HepG2 (cell line): ENCODE data around the gene HBA2. TPM values are rescaled to one million over a fixed set of nuclear protein-coding genes. Genes with fewer than 3 reads are reported as not detected.
A peak's percentile ranks its signal among the peaks of the same experiment; 100 is the strongest.

Experiments
- AHR ChIP-seq: IDR thresholded peaks from 2 replicates; pipeline ENCODE4 v1.6.1; 2018; ENCODE audit warnings: missing genetic modification reagents, missing compliant biosample characterization
- ARID2 ChIP-seq: sonication (generic); formaldehyde crosslinking; IDR thresholded peaks from 2 replicates; pipeline ENCODE4 v1.8.1; 2022; ENCODE audit warnings: mild to moderate bottlenecking, missing genetic modification reagents, borderline replicate concordance
- ARNT ChIP-seq: fragments of 450-650 bp; IDR thresholded peaks from 2 replicates; pipeline ENCODE4 v1.6.1; 2017
- CBX5 ChIP-seq: sonication (generic); formaldehyde crosslinking; IDR thresholded peaks from 2 replicates; pipeline ENCODE4 v1.4.0; 2020; ENCODE audit warnings: missing genetic modification reagents, borderline replicate concordance
- ERF ChIP-seq: IDR thresholded peaks from 2 replicates; pipeline ENCODE4 v1.6.1; 2018; ENCODE audit warnings: missing biosample characterization, missing genetic modification reagents
- IKZF1 ChIP-seq: fragments of 450-650 bp; IDR thresholded peaks from 2 replicates; pipeline ENCODE4 v1.7.1; 2016
- KLF16 ChIP-seq, 2 experiments: sonication (generic) in 1 of 2; formaldehyde crosslinking in 1 of 2; IDR thresholded peaks; 2 replicates each; pipeline versions ENCODE4 v1.6.1 to v1.8.0; 2016 to 2023; ENCODE audit warnings: missing genetic modification reagents in 2 of 2, missing compliant biosample characterization in 1 of 2
- MATR3 ChIP-seq: sonication (generic); formaldehyde crosslinking; IDR thresholded peaks from 2 replicates; pipeline ENCODE4 v1.4.0; 2020; ENCODE audit warnings: missing genetic modification reagents
- NONO ChIP-seq, 2 experiments: fragments of 450-650 bp in 1 of 2; sonication (generic) in 1 of 2; formaldehyde crosslinking in 1 of 2; IDR thresholded peaks in 1 of 2; conservative IDR thresholded peaks in 1 of 2; 2 replicates each; pipeline versions ENCODE4 v1.6.1 to v1.8.0; 2017 to 2022; ENCODE audit warnings: mild to moderate bottlenecking in 1 of 2, missing genetic modification reagents in 1 of 2, moderate library complexity in 1 of 2
- NR2F1 ChIP-seq, 2 experiments: fragments of 450-650 bp in 1 of 2; formaldehyde crosslinking in 1 of 2; IDR thresholded peaks; 2 replicates each; pipeline versions ENCODE4 v1.5.0 to v1.6.1; 2016 to 2020; ENCODE audit warnings: mild to moderate bottlenecking in 1 of 2, missing compliant biosample characterization in 1 of 2, missing genetic modification reagents in 1 of 2, moderate library complexity in 1 of 2
- SRF ChIP-seq: IDR thresholded peaks from 2 replicates; pipeline ENCODE4 v1.6.1; 2011; ENCODE audit warnings: mild to moderate bottlenecking, low read depth, low read length, moderate library complexity
- SYNCRIP ChIP-seq: fragments of 200-400 bp; formaldehyde crosslinking; IDR thresholded peaks from 2 replicates; pipeline ENCODE4 v1.6.1; 2018; ENCODE audit warnings: mild to moderate bottlenecking, low read depth, low read length; ENCODE audit not compliant: insufficient read depth
- TMF1 ChIP-seq: sonication (generic); formaldehyde crosslinking; IDR thresholded peaks from 2 replicates; pipeline ENCODE4 v1.8.1; 2022; ENCODE audit warnings: low read depth, missing genetic modification reagents
- ZBTB20 ChIP-seq: sonication (generic); formaldehyde crosslinking; IDR thresholded peaks from 2 replicates; pipeline ENCODE4 v1.8.1; 2023; ENCODE audit warnings: missing genetic modification reagents, low read depth, mild to moderate bottlenecking, borderline replicate concordance
- ZFP36L1 ChIP-seq: sonication (generic); formaldehyde crosslinking; IDR thresholded peaks from 2 replicates; pipeline ENCODE4 v1.8.0; 2022; ENCODE audit warnings: mild to moderate bottlenecking, missing genetic modification reagents, moderate library complexity
- ZFY ChIP-seq: sonication (generic); formaldehyde crosslinking; IDR thresholded peaks from 2 replicates; pipeline ENCODE4 v1.4.0; 2020; ENCODE audit warnings: missing genetic modification reagents
- ZNF143 ChIP-seq: sonication (generic); formaldehyde crosslinking; IDR thresholded peaks from 2 replicates; pipeline ENCODE4 v1.4.0; 2020; ENCODE audit warnings: missing genetic modification reagents
- ZNF30 ChIP-seq: sonication (generic); formaldehyde crosslinking; IDR thresholded peaks from 2 replicates; pipeline ENCODE4 v1.5.0; 2020; ENCODE audit warnings: mild to moderate bottlenecking, missing genetic modification reagents
- ZNF446 ChIP-seq: sonication (generic); formaldehyde crosslinking; IDR thresholded peaks from 2 replicates; pipeline ENCODE4 v1.5.0; 2020; ENCODE audit warnings: mild to moderate bottlenecking, missing genetic modification reagents
- ZNF644 ChIP-seq: IDR thresholded peaks from 2 replicates; pipeline ENCODE4 v1.6.1; 2016; ENCODE audit warnings: low read depth
- ZNF792 ChIP-seq: IDR thresholded peaks from 2 replicates; pipeline ENCODE4 v1.6.1; 2016
- polyA plus RNA-seq, 8 experiments: library from polyadenylated mRNA; depleted of rRNA in 3 of 8; stranded (reverse) in 7 of 8; unstranded in 1 of 8; fragments of >200 nt; fragmentation: Illumina TruSeq in 4 of 8; extraction: Trizol in 4 of 8; gene quantifications; 2 replicates each; pipeline versions ENCODE4 v1.2.1 to v1.2.3, GENCODE V29; 2011 to 2016; ENCODE audit warnings: low read depth in 4 of 8, missing spikeins in 1 of 8, mixed read lengths in 1 of 8; ENCODE audit not compliant: insufficient read depth in 1 of 8
- total RNA-seq, 5 experiments: library from RNA; depleted of rRNA; stranded (reverse); fragments of >200 nt; fragmentation: Illumina TruSeq; extraction: Trizol; gene quantifications; 2 replicates each; pipeline ENCODE4 v1.2.3, GENCODE V29; 2016; ENCODE audit warnings: low read depth in 1 of 5
- TF ChIP-seq, protein P1 (sequence below): IDR thresholded peaks from 2 replicates; pipeline ENCODE4 v1.6.1; 2016; ENCODE audit warnings: low read depth, missing genetic modification reagents, missing compliant biosample characterization
- TF ChIP-seq, protein P2 (sequence below): IDR thresholded peaks from 2 replicates; pipeline ENCODE4 v1.6.1; 2016; ENCODE audit warnings: missing compliant biosample characterization, missing genetic modification reagents, borderline replicate concordance
- TF ChIP-seq, protein P3 (sequence below): sonication (generic); formaldehyde crosslinking; IDR thresholded peaks from 2 replicates; pipeline ENCODE4 v1.5.0; 2020; ENCODE audit warnings: missing genetic modification reagents

The HBA2 gene
- total and polyA plus RNA-seq, 2 of the 13 experiments (the other 11 are each of a cell fraction or from before 2014, with no cell fraction given) = not detected

DNA sequence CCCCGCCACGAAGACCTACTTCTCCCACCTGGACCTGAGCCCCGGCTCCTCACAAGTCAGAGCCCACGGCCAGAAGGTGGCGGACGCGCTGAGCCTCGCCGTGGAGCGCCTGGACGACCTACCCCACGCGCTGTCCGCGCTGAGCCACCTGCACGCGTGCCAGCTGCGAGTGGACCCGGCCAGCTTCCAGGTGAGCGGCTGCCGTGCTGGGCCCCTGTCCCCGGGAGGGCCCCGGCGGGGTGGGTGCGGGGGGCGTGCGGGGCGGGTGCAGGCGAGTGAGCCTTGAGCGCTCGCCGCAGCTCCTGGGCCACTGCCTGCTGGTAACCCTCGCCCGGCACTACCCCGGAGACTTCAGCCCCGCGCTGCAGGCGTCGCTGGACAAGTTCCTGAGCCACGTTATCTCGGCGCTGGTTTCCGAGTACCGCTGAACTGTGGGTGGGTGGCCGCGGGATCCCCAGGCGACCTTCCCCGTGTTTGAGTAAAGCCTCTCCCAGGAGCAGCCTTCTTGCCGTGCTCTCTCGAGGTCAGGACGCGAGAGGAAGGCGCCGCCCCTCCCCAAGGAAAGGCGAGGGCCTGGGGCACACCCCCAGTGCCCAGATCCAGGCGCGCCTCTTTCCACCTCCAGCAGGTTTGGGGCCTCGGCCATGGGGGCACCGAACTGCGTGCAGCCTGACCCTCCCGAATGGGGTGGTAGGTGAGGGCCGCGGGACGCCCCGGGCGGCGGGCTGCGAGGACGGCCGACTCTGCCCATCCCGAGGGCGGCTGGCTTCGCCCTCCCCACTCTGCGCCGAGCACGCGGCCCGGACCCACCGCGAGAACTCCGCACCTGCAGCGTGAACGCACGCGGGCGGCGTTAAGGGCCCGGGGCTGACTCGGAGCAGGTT lies 8.2 kb downstream of the HBA2 start (continued):
- TF ChIP-seq CBX5 (peak; percentile 88), NONO (IDR thresholded peaks at IDR 0.05) (no peak), NONO (CRISPR knock-in tag; conservative IDR thresholded peaks at IDR 0.05) (peak; percentile 99), ERF (CRISPR knock-in tag) (peak; percentile 98), ZFY (peak; percentile 94), AHR (CRISPR knock-in tag) (peak; percentile 98), ZNF792 (CRISPR knock-in tag) (peak; percentile 92), ZNF143 (CRISPR knock-in tag) (0 out of 2 replicates have a peak, but pooled peaks have one; percentile 52), MATR3 (CRISPR knock-in tag) (no peak), KLF16 (CRISPR knock-in tag; IDR thresholded peaks at IDR 0.05) (peak; percentile 93 to 96), ARID2 (CRISPR knock-in tag) (peak; percentile 97), ZNF446 (CRISPR knock-in tag) (peak; percentile 97), SYNCRIP (no peak), ZFP36L1 (CRISPR knock-in tag) (peak; percentile 99), SRF (no peak), ZBTB20 (CRISPR knock-in tag) (peak; percentile 89; the same call in 1 of the 2 replicates), ZNF30 (CRISPR knock-in tag) (peak; percentile 99), TMF1 (peak; percentile 96), ZNF644 (CRISPR knock-in tag) (no peak), NR2F1 (CRISPR knock-in tag; IDR thresholded peaks at IDR 0.05) (no peak), IKZF1 (no peak), ARNT (no peak)
- TF ChIP-seq, protein P1, sequence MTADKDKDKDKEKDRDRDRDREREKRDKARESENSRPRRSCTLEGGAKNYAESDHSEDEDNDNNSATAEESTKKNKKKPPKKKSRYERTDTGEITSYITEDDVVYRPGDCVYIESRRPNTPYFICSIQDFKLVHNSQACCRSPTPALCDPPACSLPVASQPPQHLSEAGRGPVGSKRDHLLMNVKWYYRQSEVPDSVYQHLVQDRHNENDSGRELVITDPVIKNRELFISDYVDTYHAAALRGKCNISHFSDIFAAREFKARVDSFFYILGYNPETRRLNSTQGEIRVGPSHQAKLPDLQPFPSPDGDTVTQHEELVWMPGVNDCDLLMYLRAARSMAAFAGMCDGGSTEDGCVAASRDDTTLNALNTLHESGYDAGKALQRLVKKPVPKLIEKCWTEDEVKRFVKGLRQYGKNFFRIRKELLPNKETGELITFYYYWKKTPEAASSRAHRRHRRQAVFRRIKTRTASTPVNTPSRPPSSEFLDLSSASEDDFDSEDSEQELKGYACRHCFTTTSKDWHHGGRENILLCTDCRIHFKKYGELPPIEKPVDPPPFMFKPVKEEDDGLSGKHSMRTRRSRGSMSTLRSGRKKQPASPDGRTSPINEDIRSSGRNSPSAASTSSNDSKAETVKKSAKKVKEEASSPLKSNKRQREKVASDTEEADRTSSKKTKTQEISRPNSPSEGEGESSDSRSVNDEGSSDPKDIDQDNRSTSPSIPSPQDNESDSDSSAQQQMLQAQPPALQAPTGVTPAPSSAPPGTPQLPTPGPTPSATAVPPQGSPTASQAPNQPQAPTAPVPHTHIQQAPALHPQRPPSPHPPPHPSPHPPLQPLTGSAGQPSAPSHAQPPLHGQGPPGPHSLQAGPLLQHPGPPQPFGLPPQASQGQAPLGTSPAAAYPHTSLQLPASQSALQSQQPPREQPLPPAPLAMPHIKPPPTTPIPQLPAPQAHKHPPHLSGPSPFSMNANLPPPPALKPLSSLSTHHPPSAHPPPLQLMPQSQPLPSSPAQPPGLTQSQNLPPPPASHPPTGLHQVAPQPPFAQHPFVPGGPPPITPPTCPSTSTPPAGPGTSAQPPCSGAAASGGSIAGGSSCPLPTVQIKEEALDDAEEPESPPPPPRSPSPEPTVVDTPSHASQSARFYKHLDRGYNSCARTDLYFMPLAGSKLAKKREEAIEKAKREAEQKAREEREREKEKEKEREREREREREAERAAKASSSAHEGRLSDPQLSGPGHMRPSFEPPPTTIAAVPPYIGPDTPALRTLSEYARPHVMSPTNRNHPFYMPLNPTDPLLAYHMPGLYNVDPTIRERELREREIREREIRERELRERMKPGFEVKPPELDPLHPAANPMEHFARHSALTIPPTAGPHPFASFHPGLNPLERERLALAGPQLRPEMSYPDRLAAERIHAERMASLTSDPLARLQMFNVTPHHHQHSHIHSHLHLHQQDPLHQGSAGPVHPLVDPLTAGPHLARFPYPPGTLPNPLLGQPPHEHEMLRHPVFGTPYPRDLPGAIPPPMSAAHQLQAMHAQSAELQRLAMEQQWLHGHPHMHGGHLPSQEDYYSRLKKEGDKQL (CRISPR knock-in tag) = peak; percentile 62
- TF ChIP-seq, protein P2, sequence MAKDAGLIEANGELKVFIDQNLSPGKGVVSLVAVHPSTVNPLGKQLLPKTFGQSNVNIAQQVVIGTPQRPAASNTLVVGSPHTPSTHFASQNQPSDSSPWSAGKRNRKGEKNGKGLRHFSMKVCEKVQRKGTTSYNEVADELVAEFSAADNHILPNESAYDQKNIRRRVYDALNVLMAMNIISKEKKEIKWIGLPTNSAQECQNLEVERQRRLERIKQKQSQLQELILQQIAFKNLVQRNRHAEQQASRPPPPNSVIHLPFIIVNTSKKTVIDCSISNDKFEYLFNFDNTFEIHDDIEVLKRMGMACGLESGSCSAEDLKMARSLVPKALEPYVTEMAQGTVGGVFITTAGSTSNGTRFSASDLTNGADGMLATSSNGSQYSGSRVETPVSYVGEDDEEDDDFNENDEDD (CRISPR knock-in tag) = peak; percentile 98
- TF ChIP-seq, protein P3, sequence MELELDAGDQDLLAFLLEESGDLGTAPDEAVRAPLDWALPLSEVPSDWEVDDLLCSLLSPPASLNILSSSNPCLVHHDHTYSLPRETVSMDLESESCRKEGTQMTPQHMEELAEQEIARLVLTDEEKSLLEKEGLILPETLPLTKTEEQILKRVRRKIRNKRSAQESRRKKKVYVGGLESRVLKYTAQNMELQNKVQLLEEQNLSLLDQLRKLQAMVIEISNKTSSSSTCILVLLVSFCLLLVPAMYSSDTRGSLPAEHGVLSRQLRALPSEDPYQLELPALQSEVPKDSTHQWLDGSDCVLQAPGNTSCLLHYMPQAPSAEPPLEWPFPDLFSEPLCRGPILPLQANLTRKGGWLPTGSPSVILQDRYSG (CRISPR knock-in tag) = peak; percentile 98
